Vagina (tissue), 2 donors: ENCODE results near the gene TSPAN9.

Experiments used
- POLR2A ChIP-seq, 2 donors: fragments of 450-650 bp; IDR thresholded peaks; one replicate each; pipeline ENCODE4 v1.6.1; 2017; ENCODE audit warnings: antibody characterized with exemption in 2 of 2, mild to moderate bottlenecking in 2 of 2, moderate library complexity in 2 of 2
- TF ChIP-seq, protein P1 (sequence below), 3 experiments: fragments of 450-650 bp in 2 of 3; fragments of 200-600 bp in 1 of 3; sonication (generic) in 1 of 3; IDR thresholded peaks; one replicate each; pipeline ENCODE4 v1.5.1; 2017 to 2019; ENCODE audit warnings: antibody characterized with exemption in 3 of 3, mild to moderate bottlenecking in 2 of 3, moderate library complexity in 2 of 3

DNA sequence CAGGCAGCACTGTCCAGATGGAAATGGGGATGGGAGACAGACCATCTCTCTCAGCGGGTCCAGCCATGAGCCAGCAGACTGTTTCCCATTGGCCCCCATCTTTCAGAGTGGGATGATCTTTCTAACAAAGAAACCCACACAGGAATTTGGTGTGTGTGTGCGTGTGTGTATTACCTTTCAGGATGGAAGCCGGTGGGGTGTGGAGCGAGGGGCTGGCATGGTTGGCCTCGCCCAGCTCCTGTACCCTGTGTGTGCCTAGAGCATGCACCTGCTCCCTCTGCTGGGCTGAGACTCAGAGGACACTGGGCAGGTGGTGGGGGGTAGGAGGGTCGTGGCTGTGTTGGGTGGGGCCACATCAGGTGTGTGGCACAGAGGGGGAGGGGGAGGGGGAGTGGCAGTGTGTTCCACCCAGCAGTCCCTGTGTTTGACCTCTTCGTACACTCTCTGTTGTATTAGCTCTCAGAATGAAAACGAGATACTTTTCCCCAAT lies 33.0 kb upstream of the TSPAN9 start:
- TF ChIP-seq, protein P1, sequence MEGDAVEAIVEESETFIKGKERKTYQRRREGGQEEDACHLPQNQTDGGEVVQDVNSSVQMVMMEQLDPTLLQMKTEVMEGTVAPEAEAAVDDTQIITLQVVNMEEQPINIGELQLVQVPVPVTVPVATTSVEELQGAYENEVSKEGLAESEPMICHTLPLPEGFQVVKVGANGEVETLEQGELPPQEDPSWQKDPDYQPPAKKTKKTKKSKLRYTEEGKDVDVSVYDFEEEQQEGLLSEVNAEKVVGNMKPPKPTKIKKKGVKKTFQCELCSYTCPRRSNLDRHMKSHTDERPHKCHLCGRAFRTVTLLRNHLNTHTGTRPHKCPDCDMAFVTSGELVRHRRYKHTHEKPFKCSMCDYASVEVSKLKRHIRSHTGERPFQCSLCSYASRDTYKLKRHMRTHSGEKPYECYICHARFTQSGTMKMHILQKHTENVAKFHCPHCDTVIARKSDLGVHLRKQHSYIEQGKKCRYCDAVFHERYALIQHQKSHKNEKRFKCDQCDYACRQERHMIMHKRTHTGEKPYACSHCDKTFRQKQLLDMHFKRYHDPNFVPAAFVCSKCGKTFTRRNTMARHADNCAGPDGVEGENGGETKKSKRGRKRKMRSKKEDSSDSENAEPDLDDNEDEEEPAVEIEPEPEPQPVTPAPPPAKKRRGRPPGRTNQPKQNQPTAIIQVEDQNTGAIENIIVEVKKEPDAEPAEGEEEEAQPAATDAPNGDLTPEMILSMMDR (IDR thresholded peaks at IDR 0.05) = no peak
- no peak for TF ChIP-seq POLR2A (IDR thresholded peaks at IDR 0.05)
